ENCODE data around the gene DGUOK.
A peak's percentile ranks its signal among the peaks of the same experiment; 100 is the strongest.

The DGUOK gene

GRCh38 chr2:73949802-73950201 is 23.1 kb downstream of the DGUOK start:
- no peak for DNase-seq (ENCODE audit: low read depth)
- H3K4me3 ChIP-seq (replicated peaks; ENCODE audit: low read depth, low read length): no peak overlapping the region
- no peak for TF ChIP-seq CTCF (IDR thresholded peaks at IDR 0.05; ENCODE audit: low read length, missing control alignments)

- no peak for TF ChIP-seq CTCF (IDR thresholded peaks at IDR 0.05; ENCODE audit: low read length, missing control alignments)
- DNase-seq (ENCODE audit: low read depth): peak; percentile 67
- H3K4me3 ChIP-seq (replicated peaks; ENCODE audit: low read depth, low read length): no peak overlapping the region
These were observed 26.1 kb downstream of the DGUOK start for GRCh38 chr2:73952499-73953446.

GRCh38 chr2:73956218-73956865 is 29.7 kb downstream of the DGUOK start:
- no peak overlapping the region for H3K4me3 ChIP-seq (replicated peaks; ENCODE audit: low read depth, low read length)
- no peak for TF ChIP-seq CTCF (IDR thresholded peaks at IDR 0.05; ENCODE audit: low read length, missing control alignments)
- DNase-seq (ENCODE audit: low read depth): no peak

GRCh38 chr2:73961274-73961673 is 34.6 kb downstream of the DGUOK start:
- no peak overlapping the region for H3K4me3 ChIP-seq (replicated peaks; ENCODE audit: low read depth, low read length)
- no peak for TF ChIP-seq CTCF (IDR thresholded peaks at IDR 0.05; ENCODE audit: low read length, missing control alignments)
- no peak for DNase-seq (ENCODE audit: low read depth)

- TF ChIP-seq CTCF (IDR thresholded peaks at IDR 0.05; ENCODE audit: low read length, missing control alignments): no peak
- no peak for DNase-seq (ENCODE audit: low read depth)
- no peak overlapping the region for H3K4me3 ChIP-seq (replicated peaks; ENCODE audit: low read depth, low read length)
These were observed 35.3 kb downstream of the DGUOK start for GRCh38 chr2:73961823-73962615.

- no peak overlapping the region for H3K4me3 ChIP-seq (replicated peaks; ENCODE audit: low read depth, low read length)
- no peak for TF ChIP-seq CTCF (IDR thresholded peaks at IDR 0.05; ENCODE audit: low read length, missing control alignments)
- no peak for DNase-seq (ENCODE audit: low read depth)
These were observed 36.1 kb downstream of the DGUOK start for GRCh38 chr2:73962798-73963197.

All from fibroblast of pulmonary artery (primary cell).